HG03354 (cell line): ENCODE results near the gene ASIC4.

ENCODE experiments used
- ATAC-seq: cut with Tn5 transposase; IDR thresholded peaks from one replicate; pipeline ENCODE4 v1.9.1; 2021; ENCODE audit warnings: mild to moderate bottlenecking; ENCODE audit not compliant: unreplicated experiment, poor library complexity, severe bottlenecking

The ASIC4 gene

GRCh38 chr2:219530048-219530963, 16.0 kb downstream of the ASIC4 start:
- peak; percentile 92 for ATAC-seq

- ATAC-seq, result no peak
These were observed 17.5 kb downstream of the ASIC4 start for GRCh38 chr2:219531639-219532377.

GRCh38 chr2:219532378-219532649, 18.0 kb downstream of the ASIC4 start:
- ATAC-seq, result no peak

GRCh38 chr2:219533930-219534661, 19.8 kb downstream of the ASIC4 start:
- no peak for ATAC-seq

GRCh38 chr2:219536425-219536824, 22.1 kb downstream of the ASIC4 start:
- ATAC-seq, result no peak

GRCh38 chr2:219536967-219537366, 22.7 kb downstream of the ASIC4 start:
- ATAC-seq, result no peak

- ATAC-seq, result no peak
These were observed 23.6 kb downstream of the ASIC4 start for GRCh38 chr2:219537657-219538488.

- no peak for ATAC-seq
These were observed 24.2 kb downstream of the ASIC4 start for GRCh38 chr2:219538504-219538951.

GRCh38 chr2:219538956-219539788, 24.9 kb downstream of the ASIC4 start:
- ATAC-seq, result no peak

- ATAC-seq, result no peak
These were observed 25.8 kb downstream of the ASIC4 start for GRCh38 chr2:219539926-219540678.

- no peak for ATAC-seq
These were observed 26.7 kb downstream of the ASIC4 start for GRCh38 chr2:219540784-219541504.

- peak; percentile 54 for ATAC-seq
These were observed 27.4 kb downstream of the ASIC4 start for GRCh38 chr2:219541611-219542180.

- peak; percentile 41 for ATAC-seq
These were observed 28.8 kb downstream of the ASIC4 start for GRCh38 chr2:219542931-219543595.

- ATAC-seq, result peak; percentile 77
These were observed 29.5 kb downstream of the ASIC4 start, which contains the start of the genes CHPF and TMEM198 for GRCh38 chr2:219543596-219544358. CHPF (minus strand) TSS chr2:219543809; CDS start chr2:219543538, 271 bp downstream. TMEM198 (plus strand) TSS chr2:219544028; CDS start chr2:219544728, 700 bp downstream.

- no peak for ATAC-seq
These were observed 30.3 kb downstream of the ASIC4 start for GRCh38 chr2:219544567-219544966.
